Brain microvascular endothelial cell (primary cell): Measurements from ENCODE around the gene CSMD2.

Experiments used
- DNase-seq: peaks from one replicate; pipeline ENCODE4 v3.0.0-alpha.2; 2020
- H3K27ac ChIP-seq: fragments of 250-450 bp; sonication (Bioruptor Pico); 2 replicates; pipeline ENCODE4 v1.5.1; 2020; ENCODE audit warnings: mild to moderate bottlenecking, moderate library complexity
- H3K27me3 ChIP-seq: fragments of 250-450 bp; sonication (Bioruptor Pico); replicated peaks from 2 replicates; pipeline ENCODE4 v1.5.1; 2020; ENCODE audit warnings: mild to moderate bottlenecking
- H3K36me3 ChIP-seq: fragments of 250-450 bp; sonication (Bioruptor Pico); replicated peaks from 2 replicates; pipeline ENCODE4 v1.5.1; 2020; ENCODE audit warnings: mild to moderate bottlenecking
- H3K4me3 ChIP-seq: 2 replicates; pipeline ENCODE4 v1.5.1; 2011; ENCODE audit warnings: low read depth, mild to moderate bottlenecking, control low read depth, low read length, moderate library complexity
- in situ Hi-C: cut with HindIII; loops from 2 replicates; pipeline ENCODE4 v1.10.0; 2017; ENCODE audit warnings: low sequenced_read_pairs, low pct_ligation_motif_present
- TF ChIP-seq, protein P1 (sequence below): IDR thresholded peaks from 2 replicates; pipeline ENCODE4 v1.5.1; 2011; ENCODE audit warnings: low read depth, mild to moderate bottlenecking, moderate library complexity, low read length, control low read depth, inconsistent platforms; ENCODE audit errors: missing control alignments

Gene CSMD2

DNA sequence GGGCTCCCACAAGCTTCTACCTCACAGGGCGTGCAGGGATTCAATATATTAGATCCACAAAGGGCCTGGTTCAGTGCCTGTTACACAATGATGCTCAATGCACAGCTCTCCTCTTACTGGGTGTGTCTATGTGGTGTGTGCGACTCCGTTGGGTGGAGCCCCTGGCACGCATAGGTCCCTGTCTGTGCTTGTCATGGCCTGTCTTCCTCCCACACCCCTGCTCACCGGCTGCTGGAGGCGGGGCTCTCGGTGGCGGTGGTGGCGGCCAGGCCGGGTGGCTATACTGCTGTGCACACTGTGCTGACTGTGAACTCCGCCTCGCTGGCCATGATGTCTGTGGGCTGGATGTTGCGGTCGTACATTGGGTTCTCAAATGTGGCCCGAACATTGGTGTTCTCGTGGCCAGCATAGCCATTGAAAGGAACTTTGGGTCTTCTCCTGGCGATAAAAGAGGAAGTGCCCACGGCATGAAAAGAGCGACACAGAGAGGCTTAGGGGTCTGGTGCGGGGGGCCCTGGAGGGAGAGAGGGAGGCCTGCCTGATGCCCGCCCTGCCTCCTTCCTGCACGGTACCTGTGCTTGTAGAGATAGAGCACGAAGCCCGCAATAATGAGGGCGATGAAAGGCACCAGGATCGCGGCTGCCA is 645.7 kb downstream of the CSMD2 start:
- H3K4me3 ChIP-seq: no peak overlapping the region
- DNase-seq: no peak
- in situ Hi-C loops: no loop called here
- H3K27me3 ChIP-seq: no peaks in the 10 kb centered on the region
- H3K36me3 ChIP-seq: no peaks in the 10 kb centered on the region
- TF ChIP-seq, protein P1, sequence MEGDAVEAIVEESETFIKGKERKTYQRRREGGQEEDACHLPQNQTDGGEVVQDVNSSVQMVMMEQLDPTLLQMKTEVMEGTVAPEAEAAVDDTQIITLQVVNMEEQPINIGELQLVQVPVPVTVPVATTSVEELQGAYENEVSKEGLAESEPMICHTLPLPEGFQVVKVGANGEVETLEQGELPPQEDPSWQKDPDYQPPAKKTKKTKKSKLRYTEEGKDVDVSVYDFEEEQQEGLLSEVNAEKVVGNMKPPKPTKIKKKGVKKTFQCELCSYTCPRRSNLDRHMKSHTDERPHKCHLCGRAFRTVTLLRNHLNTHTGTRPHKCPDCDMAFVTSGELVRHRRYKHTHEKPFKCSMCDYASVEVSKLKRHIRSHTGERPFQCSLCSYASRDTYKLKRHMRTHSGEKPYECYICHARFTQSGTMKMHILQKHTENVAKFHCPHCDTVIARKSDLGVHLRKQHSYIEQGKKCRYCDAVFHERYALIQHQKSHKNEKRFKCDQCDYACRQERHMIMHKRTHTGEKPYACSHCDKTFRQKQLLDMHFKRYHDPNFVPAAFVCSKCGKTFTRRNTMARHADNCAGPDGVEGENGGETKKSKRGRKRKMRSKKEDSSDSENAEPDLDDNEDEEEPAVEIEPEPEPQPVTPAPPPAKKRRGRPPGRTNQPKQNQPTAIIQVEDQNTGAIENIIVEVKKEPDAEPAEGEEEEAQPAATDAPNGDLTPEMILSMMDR: no peak
- H3K27ac ChIP-seq: no peak overlapping the region

DNA sequence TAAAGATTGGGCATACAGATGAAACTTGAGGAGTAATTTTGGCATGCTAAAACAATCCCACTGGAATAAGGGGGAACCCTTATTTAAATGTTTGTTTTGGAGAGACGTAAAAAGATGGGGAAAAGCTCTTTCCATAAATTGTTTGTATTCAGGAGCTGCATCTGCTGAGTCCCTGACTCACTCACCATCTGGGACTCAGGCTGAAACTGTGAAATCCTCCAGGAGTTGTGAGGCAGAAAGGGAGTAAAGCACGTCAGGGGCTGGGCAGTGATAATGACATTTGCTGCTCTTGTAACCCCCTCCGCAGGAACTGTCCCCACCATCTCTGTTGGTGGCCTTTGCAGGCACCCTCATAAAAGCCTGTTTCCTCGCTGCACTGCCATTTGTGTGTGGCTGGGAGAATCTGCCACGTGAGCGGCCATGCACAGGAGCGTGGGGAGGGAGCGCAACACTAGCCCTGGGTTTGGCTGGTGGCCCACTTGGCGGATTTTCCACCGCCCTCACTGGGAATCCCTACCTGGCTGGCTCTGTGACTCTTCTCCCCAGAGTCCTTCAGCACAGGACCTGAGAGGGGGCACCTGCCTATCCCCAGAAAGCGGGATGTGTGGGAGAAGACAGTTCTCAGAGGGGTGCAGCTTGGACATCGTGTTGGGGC is 647.3 kb downstream of the CSMD2 start:
- in situ Hi-C loops: no loop called here
- DNase-seq: no peak
- TF ChIP-seq, protein P1: no peak
- H3K27me3 ChIP-seq: no peaks in the 10 kb centered on the region
- no peaks in the 10 kb centered on the region for H3K36me3 ChIP-seq
- H3K27ac ChIP-seq: no peak overlapping the region
- no peak overlapping the region for H3K4me3 ChIP-seq

DNA sequence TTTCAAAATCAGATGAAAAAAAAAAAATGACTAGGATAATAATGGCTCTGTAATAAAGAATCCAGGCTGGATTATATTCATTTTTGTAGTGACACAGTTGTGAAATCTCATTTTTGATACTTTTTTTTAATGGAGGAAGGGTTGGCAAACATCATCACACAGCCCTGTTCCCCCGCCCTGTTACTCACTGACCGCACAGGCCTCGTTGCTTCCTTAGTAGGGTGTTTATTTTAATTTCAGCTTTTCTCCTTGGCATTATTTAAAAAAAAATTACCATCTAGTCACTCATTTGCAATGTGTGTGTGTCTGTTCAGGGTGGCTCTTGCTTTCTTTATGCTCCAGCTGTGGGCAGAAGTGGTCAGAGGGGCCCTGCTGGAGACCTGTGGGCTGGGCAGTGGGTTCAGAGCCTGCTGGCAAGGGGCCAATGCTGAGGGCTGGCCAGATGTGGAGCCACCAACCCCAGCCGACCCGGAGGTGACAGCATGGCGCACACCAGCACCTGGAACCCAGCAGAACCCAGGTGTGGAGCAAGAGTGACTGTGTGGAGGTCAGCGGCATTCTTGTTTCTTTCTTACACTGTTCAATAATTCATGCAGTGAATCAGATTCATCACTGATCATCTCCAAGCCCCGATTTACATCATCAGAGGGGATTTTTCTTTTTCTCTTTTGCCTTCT is 648.0 kb downstream of the CSMD2 start:
- H3K4me3 ChIP-seq: no peak overlapping the region
- no peak for DNase-seq
- TF ChIP-seq, protein P1: no peak
- no peak overlapping the region for H3K27ac ChIP-seq
- H3K27me3 ChIP-seq: no peaks in the 10 kb centered on the region
- in situ Hi-C loops: no loop called here
- H3K36me3 ChIP-seq: no peaks in the 10 kb centered on the region

DNA sequence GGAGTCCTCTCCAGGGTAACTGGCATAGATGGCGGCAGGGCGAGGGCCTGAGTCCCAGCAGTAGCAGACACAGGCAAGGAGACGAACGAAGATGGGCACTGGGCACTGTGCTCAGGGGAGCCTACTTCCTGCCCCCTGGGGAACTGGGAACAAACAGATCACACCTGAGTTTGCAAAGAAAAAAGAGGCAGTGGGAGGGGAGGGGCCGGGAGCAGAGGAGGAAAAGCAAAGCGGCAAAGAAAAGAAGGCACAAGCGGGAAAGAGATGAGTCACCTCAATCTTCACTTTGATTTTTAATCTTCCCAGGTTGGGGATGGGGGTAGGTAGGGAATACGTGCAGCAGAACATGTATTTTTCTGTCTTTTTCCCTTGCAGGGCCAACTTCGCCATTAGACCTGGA is 648.6 kb downstream of the CSMD2 start:
- TF ChIP-seq, protein P1: no peak
- H3K4me3 ChIP-seq: no peak overlapping the region

DNA sequence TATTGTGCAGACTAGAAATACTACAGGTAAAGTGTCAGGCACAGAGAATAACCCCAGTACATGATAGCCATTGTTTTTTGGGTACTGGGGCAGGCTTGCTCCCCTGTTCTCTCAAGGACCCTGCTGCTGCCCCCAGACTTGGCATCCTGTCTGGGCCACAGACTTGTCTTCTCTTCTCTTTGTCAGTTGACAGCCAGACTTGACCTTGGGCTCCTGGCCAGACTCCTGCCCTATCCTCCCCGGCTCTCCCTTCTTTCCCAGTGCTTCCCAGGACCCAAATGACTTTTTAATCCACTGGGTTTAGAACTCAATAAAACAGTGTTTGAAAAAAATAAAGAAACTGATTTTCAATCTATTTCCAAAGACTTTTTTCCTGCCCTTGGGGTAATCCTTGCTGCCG is 649.4 kb downstream of the CSMD2 start:
- in situ Hi-C loops: no loop called here
- Histone ChIP-seq H3K27ac (no peak overlapping the region), H3K36me3 (no peaks in the 10 kb centered on the region), H3K27me3 (no peaks in the 10 kb centered on the region), H3K4me3 (no peak overlapping the region)
- TF ChIP-seq, protein P1: no peak
- DNase-seq: no peak

More for the DNA sequence above, 648.6 kb downstream of the CSMD2 start:
- Histone ChIP-seq H3K27ac (no peak overlapping the region), H3K36me3 (no peaks in the 10 kb centered on the region), H3K27me3 (no peaks in the 10 kb centered on the region)
- no peak for DNase-seq
- in situ Hi-C loops: no loop called here
